OCI-LY3 (cell line): ENCODE data around the gene ZNF408.

Source experiments
- CTCF ChIP-seq: fragments of 200-600, 300-600 bp; sonication (generic); IDR thresholded peaks from 2 replicates; pipeline ENCODE4 v1.5.1; 2014; ENCODE audit warnings: antibody characterized with exemption, low read length, low read depth
- EZH2phosphoT487 ChIP-seq: fragments of 200-600 bp; shearing (Covaris generic); IDR thresholded peaks from 2 replicates; pipeline ENCODE4 v1.6.1; 2018; ENCODE audit warnings: antibody characterized with exemption, mixed run types, low read depth

GRCh38 chr11:46671958-46672315, 28.9 kb upstream of the ZNF408 start:
- TF ChIP-seq CTCF = no peak
- no peak for TF ChIP-seq EZH2phosphoT487
